NCI-H748 (cell line): ENCODE results near the gene KCNQ1OT1.

Experiments
- DNase-seq: peaks from one replicate; lab custom pipeline; 2025; ENCODE audit not compliant: unreplicated experiment; lab: John Stamatoyannopoulos, UW

The KCNQ1OT1 gene

GRCh38 chr11:2584812-2585565, 114.8 kb downstream of the KCNQ1OT1 start:
- DNase-seq: no peak

- no peak for DNase-seq
These were observed 115.4 kb downstream of the KCNQ1OT1 start for GRCh38 chr11:2584434-2584811.

GRCh38 chr11:2583605-2583958, 116.2 kb downstream of the KCNQ1OT1 start:
- no peak for DNase-seq

GRCh38 chr11:2582946-2583604, 116.7 kb downstream of the KCNQ1OT1 start:
- DNase-seq: no peak

- no peak for DNase-seq
These were observed 117.3 kb downstream of the KCNQ1OT1 start for GRCh38 chr11:2582351-2582945.

GRCh38 chr11:2581931-2582350, 117.9 kb downstream of the KCNQ1OT1 start:
- DNase-seq: no peak

GRCh38 chr11:2581151-2581930, 118.5 kb downstream of the KCNQ1OT1 start:
- no peak for DNase-seq

GRCh38 chr11:2580571-2581001, 119.2 kb downstream of the KCNQ1OT1 start:
- DNase-seq: no peak

- DNase-seq: no peak
These were observed 119.8 kb downstream of the KCNQ1OT1 start for GRCh38 chr11:2580061-2580421.

- no peak for DNase-seq
These were observed 120.3 kb downstream of the KCNQ1OT1 start for GRCh38 chr11:2579315-2580060.

- DNase-seq: no peak
These were observed 120.9 kb downstream of the KCNQ1OT1 start for GRCh38 chr11:2578929-2579270.

GRCh38 chr11:2577991-2578928, 121.5 kb downstream of the KCNQ1OT1 start:
- no peak for DNase-seq

- DNase-seq: no peak
These were observed 122.5 kb downstream of the KCNQ1OT1 start for GRCh38 chr11:2577031-2577990.

GRCh38 chr11:2576549-2576948, 123.2 kb downstream of the KCNQ1OT1 start:
- DNase-seq: no peak

- no peak for DNase-seq
These were observed 123.7 kb downstream of the KCNQ1OT1 start for GRCh38 chr11:2576111-2576510.

GRCh38 chr11:2575591-2576051, 124.2 kb downstream of the KCNQ1OT1 start:
- no peak for DNase-seq

GRCh38 chr11:2574553-2575535, 125.0 kb downstream of the KCNQ1OT1 start:
- peak; percentile 92 for DNase-seq
